Measurements from ENCODE around the gene CELSR2.

- TF ChIP-seq POLR2AphosphoS5 (IDR thresholded peaks at IDR 0.05; ENCODE audit: low read depth, low read length) = no peak
- no peak for TF ChIP-seq REST (IDR thresholded peaks at IDR 0.05; ENCODE audit: insufficient read depth in 1 of 2, low read depth in 2 of 2, low read length in 2 of 2)
- TF ChIP-seq SIN3A (IDR thresholded peaks at IDR 0.05; ENCODE audit: borderline replicate concordance, insufficient read depth, low read length) = no peak
Measured at GRCh38 chr1:109259674-109260557, 10.6 kb downstream of the CELSR2 start.
